Measurements from ENCODE around the gene PALMD.

Gene PALMD

DNA sequence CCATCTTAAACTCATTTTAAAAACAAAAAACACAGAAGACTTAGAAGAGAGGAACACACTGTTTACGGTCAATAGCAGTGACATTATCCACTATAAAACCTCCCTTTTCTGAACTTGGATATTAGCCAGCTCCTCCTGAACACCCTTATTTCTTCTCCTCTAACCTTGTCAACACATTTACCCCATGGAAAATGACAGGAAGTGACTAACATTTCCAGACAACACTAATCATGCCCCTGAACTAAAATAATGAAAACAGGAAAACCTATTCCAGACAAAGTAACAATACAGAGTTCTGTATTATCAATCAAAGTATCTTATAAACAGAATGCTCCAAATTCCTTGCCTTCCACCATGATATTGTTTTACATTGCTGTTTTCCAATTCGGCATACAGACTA is 45.3 kb downstream of the PALMD start:
- no peak for DNase-seq (ENCODE audit: low read depth in 4 of 4, low spot score in 1 of 4)

DNA sequence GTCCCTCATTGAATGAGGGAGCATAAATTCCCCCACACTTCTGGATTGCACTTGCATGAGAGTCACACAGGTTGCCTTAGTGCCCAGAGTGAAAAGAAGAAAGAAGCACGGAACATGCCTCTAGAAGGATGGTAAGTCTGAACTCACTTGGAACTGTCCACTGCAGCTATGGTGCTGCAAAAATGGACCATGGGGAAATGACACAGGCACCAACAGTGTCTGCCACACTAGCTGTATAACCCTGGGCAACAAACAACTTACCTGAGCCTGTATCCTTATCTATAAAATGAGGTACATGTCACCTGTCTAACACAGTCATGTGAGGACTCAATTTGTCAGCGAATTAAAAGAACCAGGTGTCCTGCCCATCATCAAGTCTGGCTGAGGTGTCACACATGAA is 50.7 kb downstream of the PALMD start:
- DNase-seq (ENCODE audit: low read depth in 4 of 4, low spot score in 1 of 4), result no peak

DNA sequence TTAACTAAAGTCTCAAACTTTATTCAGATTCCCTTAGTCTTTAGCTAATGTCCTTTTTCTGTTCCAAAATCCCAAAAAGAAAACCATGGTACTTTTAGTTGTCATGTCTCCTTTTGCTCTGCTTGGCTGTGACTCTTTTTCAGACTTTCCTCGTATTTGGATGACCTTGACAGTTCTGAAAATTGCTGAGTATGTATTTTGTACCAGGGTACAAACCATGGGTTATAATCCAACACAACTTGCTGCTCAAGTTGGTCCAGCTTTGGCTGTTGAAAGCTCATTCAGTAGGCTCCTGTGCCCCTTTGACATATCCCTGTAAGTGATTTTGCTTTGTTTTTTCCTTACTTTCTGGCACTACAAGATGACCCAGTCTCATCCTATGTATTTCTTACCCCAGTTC is 51.7 kb downstream of the PALMD start:
- no peak for DNase-seq (ENCODE audit: low read depth in 4 of 4, low spot score in 1 of 4)

DNA sequence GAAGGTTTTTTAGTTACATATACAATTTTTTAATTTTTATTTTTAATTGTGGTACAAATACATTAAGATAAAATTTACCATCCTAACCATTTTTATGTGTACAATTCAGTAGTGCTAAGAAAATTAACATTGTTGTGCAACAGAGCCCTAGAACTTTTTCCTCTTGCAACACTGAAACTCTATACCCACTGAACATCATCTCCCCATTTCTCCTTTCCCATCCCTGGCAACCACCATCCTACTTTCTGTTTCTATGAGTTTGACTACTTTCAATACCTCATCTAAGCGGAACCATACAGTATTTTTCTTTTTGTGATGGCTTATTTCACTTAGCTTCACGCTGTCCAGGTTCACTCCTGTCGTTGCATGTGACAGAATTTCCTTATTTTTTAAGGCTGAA is 54.1 kb downstream of the PALMD start:
- no peak for DNase-seq (ENCODE audit: low read depth in 4 of 4, low spot score in 1 of 4)

DNA sequence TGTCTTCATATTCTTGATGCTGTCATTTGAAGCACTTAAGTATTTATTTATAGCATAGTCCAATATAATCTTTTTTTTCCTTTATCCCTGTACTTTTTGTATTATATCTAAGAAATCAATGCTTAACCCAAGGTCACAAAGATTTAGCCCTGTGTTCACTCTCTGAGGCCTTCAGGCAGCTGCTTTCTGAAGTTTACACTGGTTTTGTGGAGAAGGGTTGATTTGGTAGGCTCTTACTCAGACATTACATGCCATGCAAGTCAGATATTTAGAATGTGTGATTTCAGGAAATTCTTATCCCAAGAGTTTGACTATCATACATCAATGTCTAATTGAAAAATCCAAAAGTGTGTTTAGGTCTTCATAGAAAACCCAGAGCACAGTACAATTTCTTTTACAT is 56.3 kb downstream of the PALMD start:
- DNase-seq (ENCODE audit: low read depth in 4 of 4, low spot score in 1 of 4), result no peak

DNA sequence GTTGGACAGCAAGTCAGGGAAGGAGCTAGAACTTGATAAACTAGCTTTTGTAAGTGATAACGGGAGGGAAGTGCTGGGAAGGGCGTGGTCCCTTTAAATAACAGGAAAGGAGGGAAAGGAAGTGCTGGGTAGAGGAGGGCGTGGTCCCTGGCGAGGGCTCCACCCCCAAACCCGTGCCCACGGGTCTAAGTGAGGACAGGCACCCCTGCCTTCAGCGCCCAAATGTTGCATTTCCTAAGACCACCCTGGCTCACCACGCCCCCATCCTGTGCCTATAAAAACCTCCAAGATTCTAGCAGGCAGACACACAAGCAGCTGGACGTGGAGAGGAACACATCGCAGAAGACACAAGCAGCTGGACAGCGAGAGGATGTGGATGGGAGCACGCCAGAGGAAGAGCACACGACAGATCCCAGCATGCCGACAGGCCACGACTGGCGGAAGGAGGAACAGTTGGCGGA is 58.5 kb downstream of the PALMD start:
- DNase-seq (ENCODE audit: low read depth in 4 of 4, low spot score in 1 of 4), result no peak

DNA sequence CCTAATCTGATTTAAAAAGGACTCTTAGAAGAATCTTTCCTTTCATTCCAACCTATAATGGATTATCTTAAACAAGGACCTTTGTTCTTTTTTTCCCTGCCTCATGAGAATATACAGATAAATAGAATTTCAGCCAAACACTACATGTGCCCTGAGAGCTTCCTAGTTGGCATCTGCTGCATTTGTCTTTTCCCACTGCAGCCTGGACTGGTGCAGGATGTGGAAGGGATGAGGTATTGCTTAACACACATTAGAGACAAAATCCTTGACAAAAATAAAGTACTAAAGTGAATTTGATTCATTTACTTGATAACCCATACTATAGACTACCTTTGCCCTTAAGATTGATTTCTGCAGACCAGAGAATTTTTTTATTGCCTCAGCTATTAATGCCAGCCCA is 59.5 kb downstream of the PALMD start:
- DNase-seq (ENCODE audit: low read depth in 4 of 4, low spot score in 1 of 4), result no peak

DNA sequence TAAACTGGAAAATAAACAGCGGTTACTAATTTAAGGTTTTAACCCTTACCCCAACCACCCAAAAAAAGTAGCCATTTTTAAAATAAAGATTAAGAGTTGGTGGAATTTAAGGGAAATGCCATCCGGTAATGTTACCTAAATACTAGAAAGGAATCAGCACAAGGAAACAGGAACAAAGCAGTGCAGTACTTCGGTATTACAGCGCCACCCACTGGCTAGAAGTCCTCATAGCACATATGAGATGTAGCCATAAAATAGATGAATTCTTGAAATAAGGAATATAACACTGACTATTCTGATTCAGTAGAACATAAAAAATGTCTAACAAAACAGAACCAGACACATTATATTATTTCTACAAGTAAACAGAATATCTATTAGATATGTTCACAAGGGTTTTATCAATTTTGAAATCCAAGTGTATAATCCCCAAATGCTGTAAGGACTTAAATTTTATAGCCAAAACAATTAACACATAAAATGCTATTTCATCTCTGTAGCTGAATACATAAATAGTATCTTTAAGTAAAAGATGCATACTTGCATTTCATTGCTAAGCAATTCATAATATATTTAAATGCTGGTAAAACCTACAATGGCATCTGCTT is 61.7 kb downstream of the PALMD start:
- DNase-seq (ENCODE audit: low read depth in 4 of 4, low spot score in 1 of 4), result peak; percentile 7 to 42 (median 22)

DNA sequence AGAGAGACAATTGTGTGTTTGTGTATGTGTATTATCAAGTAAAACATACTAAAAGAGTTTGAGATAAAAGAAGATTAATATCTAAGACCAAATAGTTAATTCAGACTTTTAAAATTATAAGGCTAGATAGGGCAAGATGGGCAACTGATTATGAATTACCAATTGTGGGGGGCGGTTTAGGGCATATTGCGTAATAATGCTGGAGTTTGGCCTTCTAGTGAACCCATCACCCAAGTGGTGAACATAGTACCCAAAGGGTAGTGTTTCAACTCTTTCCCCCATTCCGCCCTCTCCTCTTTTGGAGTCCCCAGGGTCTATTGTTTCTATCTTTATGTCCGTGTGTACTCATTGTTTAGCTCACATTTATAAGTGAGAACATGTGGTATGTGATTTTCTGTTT is 65.1 kb downstream of the PALMD start:
- no peak for DNase-seq (ENCODE audit: low read depth in 4 of 4, low spot score in 1 of 4)

DNA sequence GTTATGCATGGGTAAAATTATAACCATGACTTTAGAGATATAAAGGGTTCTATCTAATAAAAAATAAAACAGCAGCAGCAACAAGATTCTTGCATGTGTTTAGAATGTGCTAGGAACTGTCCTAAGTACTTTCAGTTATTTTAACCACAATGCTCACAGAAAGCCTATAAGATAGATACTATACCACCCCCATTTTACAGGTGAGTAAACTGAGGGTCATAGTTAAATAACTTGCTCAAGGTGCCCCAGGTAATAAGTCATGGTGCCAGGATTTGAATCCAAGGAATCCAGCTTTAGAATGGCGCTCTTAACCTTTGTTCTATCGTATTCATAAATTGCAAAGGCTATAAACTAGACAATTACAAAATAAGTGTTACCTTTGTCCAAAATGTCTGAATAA is 67.1 kb downstream of the PALMD start:
- no peak for DNase-seq (ENCODE audit: low read depth in 4 of 4, low spot score in 1 of 4)

DNA sequence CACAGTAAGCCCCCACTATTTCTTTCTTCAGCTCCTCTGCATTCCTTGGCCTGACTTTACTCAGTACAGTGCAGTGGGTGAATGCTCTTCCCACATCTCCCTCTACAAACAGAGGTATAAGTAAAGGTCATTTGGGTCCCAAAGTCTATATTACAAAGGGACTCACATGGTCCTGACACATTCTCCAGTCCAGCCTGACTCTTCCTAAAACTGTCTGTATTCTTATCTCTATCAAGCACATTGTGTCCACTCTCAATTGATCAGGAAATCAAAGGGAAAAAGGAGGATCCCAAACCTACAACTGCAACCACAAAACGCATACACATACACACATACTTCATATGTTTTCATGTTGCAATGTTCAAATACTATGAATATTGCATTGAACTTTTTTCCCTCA is 71.1 kb downstream of the PALMD start:
- no peak for DNase-seq (ENCODE audit: low read depth in 4 of 4, low spot score in 1 of 4)

DNA sequence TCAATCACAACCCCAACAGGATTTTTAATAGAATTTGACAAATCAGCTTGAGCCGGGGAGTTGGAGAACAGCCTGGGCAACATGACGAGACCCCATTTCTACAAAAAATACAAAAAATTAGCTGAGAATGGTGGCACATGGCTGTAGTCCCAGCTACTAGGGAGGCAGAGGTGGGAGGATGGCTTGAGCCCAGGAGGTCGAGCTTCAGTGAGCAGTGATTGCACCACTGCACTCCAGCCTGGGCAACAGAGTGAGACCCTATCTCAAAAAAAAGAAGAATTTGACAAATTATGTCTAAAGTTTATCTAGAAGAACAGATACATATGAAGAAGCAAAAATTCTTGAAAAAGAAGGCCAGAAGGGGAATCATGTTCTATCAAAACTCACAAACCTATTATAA is 77.3 kb downstream of the PALMD start:
- DNase-seq (ENCODE audit: low read depth in 4 of 4, low spot score in 1 of 4), result no peak

DNA sequence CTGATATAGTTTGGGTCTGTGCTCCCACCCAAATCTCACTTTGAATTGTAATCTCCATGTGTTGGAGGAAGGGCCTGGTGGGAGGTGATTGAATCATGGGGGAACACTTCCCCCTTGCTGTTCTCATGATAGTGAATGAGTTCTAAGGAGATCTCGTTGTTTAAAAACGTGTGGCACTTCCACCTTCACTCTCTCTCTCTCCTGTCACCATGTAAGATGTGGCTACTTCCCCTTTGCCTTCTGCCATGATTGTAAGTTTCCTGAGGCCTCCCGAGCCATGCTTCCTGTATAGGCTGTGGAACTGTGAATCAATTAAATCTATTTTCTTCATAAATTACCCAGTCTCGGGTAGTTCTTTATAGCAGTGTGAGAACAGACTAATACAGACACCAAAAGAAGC is 80.1 kb downstream of the PALMD start:
- no peak for DNase-seq (ENCODE audit: low read depth in 4 of 4, low spot score in 1 of 4)

DNA sequence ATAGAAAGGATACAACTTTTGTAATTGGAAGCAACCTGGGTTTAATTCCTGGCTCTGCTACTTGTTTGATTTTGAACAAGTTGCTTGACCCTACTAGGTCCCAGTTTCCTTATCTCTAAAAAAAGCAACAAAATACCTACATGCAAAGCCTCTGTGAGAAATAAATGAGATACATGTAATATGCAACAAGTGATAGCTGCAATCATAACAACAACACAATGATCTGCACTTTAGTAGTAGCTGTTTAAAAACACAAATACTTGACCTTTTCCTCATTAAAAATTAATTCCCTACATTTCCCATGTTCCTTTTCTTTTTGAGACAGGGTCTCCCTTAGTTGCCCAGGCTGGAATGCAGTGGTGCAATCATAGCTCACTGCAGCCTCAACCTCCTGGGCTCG is 80.5 kb downstream of the PALMD start:
- no peak for DNase-seq (ENCODE audit: low read depth in 4 of 4, low spot score in 1 of 4)

DNA sequence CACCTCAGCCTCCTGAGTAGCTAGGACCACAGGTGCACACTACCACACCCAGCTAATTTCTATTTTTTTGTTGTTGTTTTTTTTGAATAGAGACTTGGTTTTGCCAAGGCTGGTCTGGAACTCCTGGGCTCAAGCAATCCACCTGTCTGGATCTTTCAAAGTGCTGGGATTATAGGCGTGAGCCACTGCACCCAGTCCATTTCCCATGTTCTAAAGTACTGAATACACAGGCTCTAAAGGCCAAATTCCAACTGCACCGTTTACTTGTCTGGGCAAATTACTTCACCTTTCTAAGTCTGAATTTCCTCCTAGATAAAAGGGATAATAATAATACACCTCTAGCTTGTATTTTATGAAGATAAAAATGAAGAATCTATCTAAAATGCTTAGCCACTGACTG is 80.9 kb downstream of the PALMD start:
- DNase-seq (ENCODE audit: low read depth in 4 of 4, low spot score in 1 of 4), result no peak

DNA sequence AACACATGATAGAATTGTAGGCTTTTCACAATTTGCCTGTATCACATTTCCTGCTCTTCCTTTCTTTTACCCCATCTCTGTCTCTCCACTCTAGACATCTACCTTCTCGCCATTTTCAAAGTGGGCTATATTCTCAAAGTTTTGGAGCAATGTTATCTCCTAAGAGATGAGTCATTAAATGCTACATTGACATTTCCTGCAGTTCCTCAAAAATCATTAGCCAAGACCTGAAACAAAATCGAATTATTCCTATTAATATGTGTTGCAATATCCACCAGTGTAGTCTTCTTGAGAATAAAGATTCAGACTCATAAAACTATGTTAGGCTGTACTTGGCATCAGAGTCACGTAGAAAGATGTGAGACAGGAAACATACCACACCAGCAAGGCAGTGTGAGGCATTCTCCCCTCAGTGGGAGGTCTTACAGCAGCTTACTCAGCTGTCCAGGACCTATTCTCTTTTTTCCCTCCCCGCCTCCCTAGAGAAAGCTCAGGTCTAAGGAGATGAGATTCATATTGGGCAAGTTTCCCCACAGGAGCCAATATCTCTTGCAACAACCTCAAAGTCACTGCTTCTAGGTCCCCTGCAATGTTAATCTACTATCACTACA is 81.8 kb downstream of the PALMD start:
- DNase-seq (ENCODE audit: low read depth in 4 of 4, low spot score in 1 of 4), result no peak

DNA sequence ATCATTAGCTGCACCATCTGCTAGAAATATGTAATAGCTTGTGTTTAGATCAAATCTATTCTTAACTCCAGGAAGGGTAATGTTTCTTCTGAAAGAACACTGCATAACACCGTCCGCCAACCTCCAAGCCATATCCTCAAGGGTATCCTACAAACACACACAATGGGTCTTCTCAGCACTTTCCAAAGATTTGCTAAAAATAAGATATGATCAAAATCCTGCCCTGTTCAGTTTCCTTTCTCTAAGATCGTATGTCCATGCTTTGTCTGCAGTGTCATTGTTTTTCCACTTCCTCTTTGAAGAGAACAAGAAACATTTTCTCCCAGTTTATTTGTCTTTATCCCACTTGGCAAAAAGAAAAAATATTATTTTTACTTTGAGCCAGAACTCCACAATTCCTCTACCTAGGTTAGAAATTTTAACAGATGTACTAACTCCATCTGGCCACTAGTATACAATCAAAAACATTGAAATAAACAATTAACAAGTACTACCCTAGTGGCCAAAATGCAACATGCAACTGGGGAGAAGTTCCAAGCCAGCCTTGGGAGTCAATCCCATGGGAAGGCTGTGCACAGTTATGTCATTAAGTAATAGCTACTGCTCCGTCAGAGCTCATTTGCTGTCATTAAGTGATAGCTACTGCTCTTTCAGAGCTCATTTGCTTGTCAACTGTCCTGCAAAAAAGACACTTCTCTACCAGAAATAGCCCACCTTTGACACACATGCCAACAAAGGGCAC is 82.8 kb downstream of the PALMD start:
- DNase-seq (ENCODE audit: low read depth in 4 of 4, low spot score in 1 of 4), result no peak

DNA sequence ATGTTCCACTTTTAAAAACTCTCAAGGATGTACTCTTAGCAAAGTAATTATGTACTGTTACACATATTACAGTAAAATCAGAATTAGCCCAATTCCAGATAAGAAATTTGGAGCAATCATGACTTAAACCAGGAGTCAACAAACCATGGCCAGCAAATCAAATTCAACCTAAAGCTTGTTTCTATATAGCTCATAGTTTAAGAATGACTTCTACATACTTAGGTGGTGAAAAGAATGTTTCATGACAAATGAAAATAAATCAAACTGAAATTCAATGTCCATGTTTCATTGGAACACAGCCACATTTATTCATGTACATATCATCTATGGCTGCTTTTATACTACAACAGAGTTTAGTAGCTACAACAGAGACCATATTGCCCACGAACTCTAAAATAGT is 85.5 kb downstream of the PALMD start:
- DNase-seq (ENCODE audit: low read depth in 4 of 4, low spot score in 1 of 4), result no peak

DNA sequence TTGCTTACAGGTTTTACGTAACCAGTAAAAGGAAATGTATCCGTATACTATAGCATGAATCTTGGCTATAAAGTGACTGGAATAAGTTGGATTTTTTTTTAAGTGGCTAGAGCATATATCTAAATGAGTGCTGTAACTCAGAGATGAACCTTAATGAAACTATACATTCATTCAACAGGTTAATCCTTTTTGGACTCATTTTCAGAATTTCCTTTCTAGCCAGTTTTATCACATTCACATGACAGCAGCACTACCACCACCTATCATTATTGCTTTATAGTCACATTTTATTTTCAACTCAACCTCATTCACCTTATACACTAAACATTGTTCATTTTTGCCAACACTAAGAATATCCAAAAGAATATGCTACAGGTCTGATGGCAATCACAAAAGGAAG is 89.9 kb downstream of the PALMD start:
- DNase-seq (ENCODE audit: low read depth in 4 of 4, low spot score in 1 of 4), result no peak

DNA sequence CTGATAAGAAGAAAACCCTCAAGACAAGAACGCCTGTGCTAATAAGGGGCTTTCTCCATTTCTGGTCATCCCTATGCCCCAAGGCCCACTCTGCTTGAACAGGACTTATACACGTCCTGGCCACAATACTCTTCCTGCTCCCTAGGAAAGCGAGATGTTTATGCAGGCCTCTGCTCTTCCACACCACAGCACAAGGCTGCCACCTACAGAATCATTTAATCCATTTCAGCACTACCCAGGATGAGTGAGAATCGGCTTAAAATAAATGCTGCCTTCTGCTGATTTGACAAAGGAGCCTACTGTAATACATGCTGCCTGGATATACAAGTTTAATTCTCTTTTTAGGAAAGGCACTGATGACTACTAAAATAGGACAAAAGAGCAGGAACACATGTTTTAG is 91.1 kb downstream of the PALMD start:
- DNase-seq (ENCODE audit: low read depth in 4 of 4, low spot score in 1 of 4), result no peak

DNA sequence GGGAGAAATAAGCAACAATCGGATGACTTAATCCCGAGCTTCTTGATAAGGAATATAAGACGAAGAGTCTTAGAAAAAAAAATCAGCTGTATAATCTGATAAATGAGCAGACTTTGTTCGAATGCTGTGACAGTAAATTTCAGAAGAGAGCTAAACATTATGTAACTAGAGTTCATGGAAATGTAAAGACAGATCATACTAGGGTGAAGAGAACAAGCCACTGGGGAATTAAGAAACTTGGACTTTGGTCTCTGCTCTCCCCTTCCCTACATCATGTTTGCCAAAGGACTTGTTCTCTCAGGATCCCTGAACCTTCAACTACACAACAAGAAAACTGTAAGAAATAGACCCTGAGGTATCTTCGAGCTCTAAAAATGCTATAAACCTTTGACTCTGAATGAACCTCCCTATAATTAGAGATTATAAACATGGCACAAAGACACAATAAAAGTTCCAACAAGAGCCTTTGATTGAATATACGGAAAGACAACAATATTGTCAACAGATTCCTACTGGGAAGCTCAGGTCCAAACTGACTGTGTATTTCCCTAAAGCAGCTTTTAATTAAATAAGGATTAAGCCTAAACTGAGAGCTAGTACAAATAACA is 93.0 kb downstream of the PALMD start:
- DNase-seq (ENCODE audit: low read depth in 4 of 4, low spot score in 1 of 4), result no peak

DNA sequence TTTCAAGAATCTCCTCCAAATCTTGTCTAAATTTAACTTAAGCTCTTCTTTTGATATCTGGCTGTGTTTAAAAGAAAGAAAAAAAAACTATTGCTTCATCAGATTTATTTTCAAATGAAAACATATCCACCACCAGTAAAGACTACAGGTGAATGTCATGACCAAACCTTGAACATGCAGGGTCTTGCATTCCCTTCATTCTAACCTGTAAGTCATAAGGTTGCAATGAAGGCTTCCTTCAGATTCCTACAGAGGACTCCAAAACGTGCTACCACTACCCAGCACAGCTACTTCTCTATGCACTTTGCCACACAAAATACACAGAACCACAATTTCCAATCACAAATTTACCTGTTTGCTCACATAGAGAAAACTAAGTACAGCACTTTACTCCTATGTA is 94.2 kb downstream of the PALMD start:
- no peak for DNase-seq (ENCODE audit: low read depth in 4 of 4, low spot score in 1 of 4)

Data from stimulated activated CD4-positive, alpha-beta T cell treated with anti-CD3 and anti-CD28 coated beads, Interleukin-1b, Interleukin-23, amount 100 ng/mL, for 24 hours (primary cell).